PFSK-1 (cell line): ENCODE data around the gene LHX4.

Experiments used
- FOXP2 ChIP-seq: optimal IDR thresholded peaks from 2 replicates; pipeline ENCODE3; 2011; ENCODE audit warnings: borderline replicate concordance, control low read depth, inconsistent platforms; ENCODE audit not compliant: insufficient read depth; ENCODE audit errors: extremely low read length, extremely low read depth
- POLR2AphosphoS5 ChIP-seq: IDR thresholded peaks from 2 replicates; pipeline ENCODE4 v1.6.1; 2012; ENCODE audit warnings: low read depth, mild to moderate bottlenecking, control low read depth, low read length, moderate library complexity
- SIN3A ChIP-seq: IDR thresholded peaks from 2 replicates; pipeline ENCODE4 v1.6.1; 2012; ENCODE audit warnings: mild to moderate bottlenecking, low read length, moderate library complexity, borderline replicate concordance; ENCODE audit not compliant: insufficient read depth
- TAF1 ChIP-seq: IDR thresholded peaks from 2 replicates; pipeline ENCODE4 v1.6.1; 2012; ENCODE audit warnings: low read length, control low read depth, borderline replicate concordance; ENCODE audit not compliant: insufficient read depth
- TF ChIP-seq, protein P1 (sequence below), 2 experiments: IDR thresholded peaks; 2 replicates each; pipeline versions ENCODE4 v1.6.1 to v1.8.0; 2011 to 2012; ENCODE audit warnings: low read depth in 2 of 2, low read length in 2 of 2, control low read depth in 1 of 2, inconsistent platforms in 1 of 2, mild to moderate bottlenecking in 1 of 2, moderate library complexity in 1 of 2; ENCODE audit not compliant: insufficient read depth in 1 of 2

The LHX4 gene

DNA sequence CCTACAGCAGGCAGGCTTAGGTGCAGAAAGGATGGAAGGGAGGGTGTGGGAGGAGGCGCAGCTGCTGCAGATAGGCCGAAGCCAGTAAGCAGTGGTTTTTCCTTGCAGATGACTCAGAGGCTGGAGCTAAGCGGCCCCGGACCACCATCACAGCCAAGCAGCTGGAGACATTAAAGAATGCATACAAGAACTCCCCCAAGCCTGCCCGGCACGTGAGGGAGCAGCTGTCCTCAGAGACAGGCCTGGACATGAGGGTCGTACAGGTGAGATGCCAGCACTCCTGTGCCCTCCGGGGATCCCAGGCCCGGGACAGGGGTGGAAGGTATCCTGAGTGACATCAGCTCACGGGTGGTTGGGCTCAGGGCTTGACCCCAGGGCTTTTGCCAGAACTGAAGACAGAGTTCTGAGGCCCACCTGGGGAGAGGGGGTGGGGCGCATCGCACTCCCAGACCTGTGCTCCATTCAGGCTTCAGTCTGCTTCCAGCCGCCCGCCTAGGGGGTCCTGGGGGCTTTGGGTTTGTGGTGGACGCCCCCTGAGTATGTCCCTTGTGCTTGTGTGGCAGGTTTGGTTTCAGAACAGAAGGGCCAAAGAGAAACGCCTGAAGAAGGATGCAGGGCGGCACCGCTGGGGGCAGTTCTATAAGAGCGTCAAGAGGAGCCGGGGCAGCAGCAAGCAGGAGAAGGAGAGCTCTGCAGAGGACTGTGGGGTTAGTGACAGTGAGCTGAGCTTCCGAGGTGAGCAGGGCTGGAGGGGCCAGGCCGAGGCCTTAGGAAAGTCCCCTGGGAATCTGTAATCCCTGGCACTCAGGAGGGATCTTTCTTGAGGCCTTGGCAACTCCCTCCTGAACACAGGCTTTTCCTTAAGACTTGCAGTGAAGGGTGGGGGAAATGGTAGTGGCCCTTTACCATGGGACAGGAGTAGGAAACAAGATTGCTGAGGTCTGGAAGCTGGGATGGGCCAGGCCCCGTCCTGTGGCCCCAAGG, 41.5 kb downstream of the LHX4 start:
- TF ChIP-seq TAF1 (no peak), SIN3A (no peak), POLR2AphosphoS5 (no peak), FOXP2 (peak; percentile 48)
- TF ChIP-seq, protein P1, sequence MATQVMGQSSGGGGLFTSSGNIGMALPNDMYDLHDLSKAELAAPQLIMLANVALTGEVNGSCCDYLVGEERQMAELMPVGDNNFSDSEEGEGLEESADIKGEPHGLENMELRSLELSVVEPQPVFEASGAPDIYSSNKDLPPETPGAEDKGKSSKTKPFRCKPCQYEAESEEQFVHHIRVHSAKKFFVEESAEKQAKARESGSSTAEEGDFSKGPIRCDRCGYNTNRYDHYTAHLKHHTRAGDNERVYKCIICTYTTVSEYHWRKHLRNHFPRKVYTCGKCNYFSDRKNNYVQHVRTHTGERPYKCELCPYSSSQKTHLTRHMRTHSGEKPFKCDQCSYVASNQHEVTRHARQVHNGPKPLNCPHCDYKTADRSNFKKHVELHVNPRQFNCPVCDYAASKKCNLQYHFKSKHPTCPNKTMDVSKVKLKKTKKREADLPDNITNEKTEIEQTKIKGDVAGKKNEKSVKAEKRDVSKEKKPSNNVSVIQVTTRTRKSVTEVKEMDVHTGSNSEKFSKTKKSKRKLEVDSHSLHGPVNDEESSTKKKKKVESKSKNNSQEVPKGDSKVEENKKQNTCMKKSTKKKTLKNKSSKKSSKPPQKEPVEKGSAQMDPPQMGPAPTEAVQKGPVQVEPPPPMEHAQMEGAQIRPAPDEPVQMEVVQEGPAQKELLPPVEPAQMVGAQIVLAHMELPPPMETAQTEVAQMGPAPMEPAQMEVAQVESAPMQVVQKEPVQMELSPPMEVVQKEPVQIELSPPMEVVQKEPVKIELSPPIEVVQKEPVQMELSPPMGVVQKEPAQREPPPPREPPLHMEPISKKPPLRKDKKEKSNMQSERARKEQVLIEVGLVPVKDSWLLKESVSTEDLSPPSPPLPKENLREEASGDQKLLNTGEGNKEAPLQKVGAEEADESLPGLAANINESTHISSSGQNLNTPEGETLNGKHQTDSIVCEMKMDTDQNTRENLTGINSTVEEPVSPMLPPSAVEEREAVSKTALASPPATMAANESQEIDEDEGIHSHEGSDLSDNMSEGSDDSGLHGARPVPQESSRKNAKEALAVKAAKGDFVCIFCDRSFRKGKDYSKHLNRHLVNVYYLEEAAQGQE (IDR thresholded peaks at IDR 0.05; ENCODE audit: insufficient read depth in 1 of 2, low read depth in 2 of 2, low read length in 2 of 2): no peak

DNA sequence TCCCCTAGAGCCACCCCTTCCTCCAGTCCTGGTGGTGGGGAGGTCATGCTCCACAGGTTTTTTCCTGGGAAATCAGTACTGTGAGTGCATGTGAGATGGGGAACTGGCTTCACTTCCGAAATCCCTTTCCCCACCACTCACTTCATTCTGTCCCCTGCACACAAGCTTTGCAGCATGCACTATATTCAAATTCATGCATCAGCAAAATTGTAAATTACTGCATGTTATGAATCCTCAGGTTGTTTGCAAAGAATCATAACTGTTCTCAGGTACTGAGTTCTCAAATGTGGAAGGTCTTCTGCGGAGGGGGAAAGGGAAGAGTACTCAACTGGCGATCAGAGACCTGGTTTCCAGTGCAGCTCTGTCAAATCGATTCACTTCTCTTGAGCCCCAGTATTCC, 42.3 kb downstream of the LHX4 start:
- no peak for TF ChIP-seq POLR2AphosphoS5
- no peak for TF ChIP-seq TAF1
- TF ChIP-seq, protein P1 (IDR thresholded peaks at IDR 0.05; ENCODE audit: insufficient read depth in 1 of 2, low read depth in 2 of 2, low read length in 2 of 2): no peak
- TF ChIP-seq SIN3A: no peak
- TF ChIP-seq FOXP2: no peak

DNA sequence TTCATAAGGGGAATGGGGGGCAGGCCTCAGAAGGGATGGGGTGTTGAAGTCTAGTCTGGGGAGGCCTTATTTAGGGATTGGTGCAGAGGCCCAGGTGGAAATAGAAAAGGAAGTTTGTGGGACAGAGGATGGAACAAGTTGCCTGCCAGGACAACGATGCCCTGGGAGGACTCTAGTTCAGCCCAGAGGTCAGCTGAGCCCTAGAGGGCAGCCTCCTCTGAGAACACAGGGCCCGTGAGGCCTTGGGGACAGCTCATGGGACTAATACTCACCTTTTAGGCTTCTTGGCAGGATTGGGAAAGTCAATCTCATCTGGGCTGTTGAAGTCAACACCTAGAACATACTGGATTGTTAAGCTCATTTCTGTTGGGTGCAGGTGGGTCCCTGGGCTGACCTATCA, 43.0 kb downstream of the LHX4 start:
- no peak for TF ChIP-seq SIN3A

DNA sequence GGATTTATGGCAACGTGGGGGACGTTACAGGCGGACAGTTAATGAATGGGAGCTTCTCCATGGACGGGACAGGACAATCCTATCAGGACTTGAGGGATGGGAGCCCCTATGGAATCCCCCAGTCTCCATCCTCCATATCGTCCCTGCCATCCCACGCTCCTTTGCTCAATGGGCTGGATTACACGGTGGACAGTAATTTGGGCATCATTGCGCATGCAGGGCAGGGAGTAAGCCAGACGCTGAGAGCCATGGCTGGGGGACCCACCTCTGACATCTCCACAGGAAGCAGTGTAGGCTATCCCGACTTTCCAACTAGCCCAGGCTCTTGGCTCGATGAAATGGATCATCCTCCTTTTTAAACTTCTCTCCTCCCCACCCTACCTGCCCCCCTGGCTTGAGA, 44.2 kb downstream of the LHX4 start:
- TF ChIP-seq, protein P1 (IDR thresholded peaks at IDR 0.05; ENCODE audit: insufficient read depth in 1 of 2, low read depth in 2 of 2, low read length in 2 of 2): no peak
- TF ChIP-seq SIN3A (no peak), FOXP2 (no peak), TAF1 (no peak), POLR2AphosphoS5 (no peak; the same call in 1 of the 2 replicates)

DNA sequence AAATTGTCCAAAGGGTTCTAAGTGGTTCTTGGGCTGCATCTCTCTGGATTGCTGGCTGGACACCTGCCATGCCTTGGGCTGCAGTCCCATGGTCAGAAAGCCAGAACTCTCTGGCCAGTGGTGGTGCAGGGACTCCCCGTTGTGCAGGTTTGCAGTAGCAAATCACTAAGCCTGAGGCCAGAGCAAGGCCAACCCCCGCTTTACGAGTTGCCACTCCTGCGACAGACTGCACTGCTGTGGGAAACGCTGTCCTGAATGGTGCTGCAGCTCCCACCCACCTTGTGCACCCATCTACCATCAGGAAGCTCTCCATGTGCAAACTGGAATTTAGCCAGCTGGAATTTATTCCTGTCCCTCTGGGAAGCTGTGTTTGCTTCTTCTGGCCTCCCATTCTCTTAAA, 45.7 kb downstream of the LHX4 start:
- no peak for TF ChIP-seq FOXP2
- TF ChIP-seq, protein P1 (IDR thresholded peaks at IDR 0.05; ENCODE audit: insufficient read depth in 1 of 2, low read depth in 2 of 2, low read length in 2 of 2): no peak
- TF ChIP-seq SIN3A: no peak
- no peak for TF ChIP-seq POLR2AphosphoS5
- no peak for TF ChIP-seq TAF1
